ENCODE data around the gene PNPLA7.
"Not testable (repeated sequence)": the region's sequence is repeated elsewhere in the genome, so short reads cannot be mapped to it uniquely, and the experiment has no call there.

PNPLA7 gene

DNA sequence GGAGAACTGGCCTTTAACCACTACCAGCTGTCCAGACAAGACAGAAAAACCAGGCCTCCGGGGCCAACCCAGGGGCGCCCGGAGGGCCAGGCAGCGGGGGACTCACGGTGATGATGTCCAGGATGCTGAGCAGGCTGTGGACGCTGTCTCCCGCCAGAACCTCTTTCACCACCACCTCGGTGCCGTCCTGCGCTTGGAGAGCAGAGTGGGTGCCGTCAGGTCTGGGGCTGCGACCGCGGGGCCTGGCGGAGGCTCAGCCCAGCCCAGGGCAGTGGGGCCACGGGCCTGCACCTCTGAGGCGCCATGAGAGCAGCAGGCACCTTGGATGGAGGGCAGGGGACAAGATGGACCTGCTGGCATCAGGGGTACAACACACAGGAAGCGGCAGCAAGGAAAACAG lies 9.7 kb downstream of the PNPLA7 start:
- DNase-seq (ENCODE audit: low read depth in 2 of 2), result no peak

GRCh38 chr9:137538058-137538457 lies 12.1 kb downstream of the PNPLA7 start:
- no peak for DNase-seq (ENCODE audit: low read depth in 2 of 2)

GRCh38 chr9:137536594-137537131 lies 13.5 kb downstream of the PNPLA7 start:
- DNase-seq (ENCODE audit: low read depth in 2 of 2), result not testable (repeated sequence)

DNA sequence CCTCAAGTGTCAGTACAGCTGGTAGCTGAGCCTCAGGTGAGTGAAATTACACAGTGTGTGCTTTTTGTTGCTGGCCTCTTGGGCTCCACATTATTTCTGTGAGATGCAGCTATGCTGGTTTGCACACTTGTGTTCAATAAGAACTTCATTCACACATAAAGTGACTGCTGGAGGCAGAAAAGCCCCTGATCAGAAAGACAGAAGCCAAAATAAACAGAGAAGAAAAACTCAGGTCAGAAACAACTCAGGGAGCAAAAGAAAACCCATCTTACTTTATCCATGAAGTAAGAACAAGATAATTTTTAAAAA lies 15.1 kb downstream of the PNPLA7 start:
- DNase-seq (ENCODE audit: low read depth in 2 of 2), result no peak

- no peak for DNase-seq (ENCODE audit: low read depth in 2 of 2)
Measured at GRCh38 chr9:137534256-137535119, 15.7 kb downstream of the PNPLA7 start.

DNA sequence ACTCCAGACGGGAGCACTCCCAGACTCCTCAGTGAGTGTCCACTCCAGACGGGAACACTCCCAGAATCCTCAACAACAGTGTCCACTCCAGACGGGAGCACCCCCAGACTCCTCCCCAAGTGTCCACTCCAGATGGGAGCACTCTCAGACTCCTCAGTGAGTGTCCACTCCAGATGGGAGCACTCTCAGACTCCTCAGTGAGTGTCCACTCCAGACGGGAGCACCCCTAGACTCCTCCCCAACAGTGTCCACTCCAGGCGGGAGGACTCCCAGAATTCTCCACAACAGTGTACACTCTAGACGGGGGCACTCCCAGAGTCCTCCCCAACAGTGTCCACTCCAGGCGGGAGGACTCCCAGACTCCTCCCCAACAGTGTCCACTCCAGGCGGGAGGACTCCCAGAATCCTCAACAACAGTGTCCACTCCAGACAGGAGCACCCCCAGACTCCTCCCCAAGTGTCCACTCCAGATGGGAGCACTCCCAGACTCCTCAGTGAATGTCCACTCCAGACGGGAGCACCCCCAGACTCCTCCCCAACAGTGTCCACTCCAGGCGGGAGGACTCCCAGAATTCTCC lies 17.2 kb downstream of the PNPLA7 start:
- DNase-seq (ENCODE audit: low read depth in 2 of 2), result not testable (repeated sequence)

- no peak for DNase-seq (ENCODE audit: low read depth in 2 of 2)
Measured at GRCh38 chr9:137531099-137531765, 19.0 kb downstream of the PNPLA7 start.

DNA sequence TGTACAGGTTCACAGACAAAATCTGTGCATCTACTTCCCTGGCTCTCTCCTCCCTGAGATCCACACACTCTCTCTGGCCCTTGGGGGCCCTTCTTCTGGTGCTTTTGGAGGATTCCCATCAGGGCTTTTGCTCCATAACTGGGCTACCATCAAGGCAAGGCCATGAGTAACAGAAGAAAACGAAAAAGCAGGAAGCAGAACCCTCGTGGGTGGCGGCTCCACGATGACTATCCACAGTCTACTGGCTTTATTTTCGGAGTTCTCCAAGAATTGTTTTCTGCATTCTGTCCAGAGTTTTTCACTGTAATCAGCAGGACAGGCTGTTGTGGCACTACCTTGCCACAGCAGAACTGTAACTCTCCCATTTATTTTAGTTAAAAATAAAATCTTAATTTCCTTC lies 19.9 kb downstream of the PNPLA7 start:
- DNase-seq (ENCODE audit: low read depth in 2 of 2), result no peak

- no peak for DNase-seq (ENCODE audit: low read depth in 2 of 2)
Measured at GRCh38 chr9:137524981-137525317, 25.3 kb downstream of the PNPLA7 start.

DNA sequence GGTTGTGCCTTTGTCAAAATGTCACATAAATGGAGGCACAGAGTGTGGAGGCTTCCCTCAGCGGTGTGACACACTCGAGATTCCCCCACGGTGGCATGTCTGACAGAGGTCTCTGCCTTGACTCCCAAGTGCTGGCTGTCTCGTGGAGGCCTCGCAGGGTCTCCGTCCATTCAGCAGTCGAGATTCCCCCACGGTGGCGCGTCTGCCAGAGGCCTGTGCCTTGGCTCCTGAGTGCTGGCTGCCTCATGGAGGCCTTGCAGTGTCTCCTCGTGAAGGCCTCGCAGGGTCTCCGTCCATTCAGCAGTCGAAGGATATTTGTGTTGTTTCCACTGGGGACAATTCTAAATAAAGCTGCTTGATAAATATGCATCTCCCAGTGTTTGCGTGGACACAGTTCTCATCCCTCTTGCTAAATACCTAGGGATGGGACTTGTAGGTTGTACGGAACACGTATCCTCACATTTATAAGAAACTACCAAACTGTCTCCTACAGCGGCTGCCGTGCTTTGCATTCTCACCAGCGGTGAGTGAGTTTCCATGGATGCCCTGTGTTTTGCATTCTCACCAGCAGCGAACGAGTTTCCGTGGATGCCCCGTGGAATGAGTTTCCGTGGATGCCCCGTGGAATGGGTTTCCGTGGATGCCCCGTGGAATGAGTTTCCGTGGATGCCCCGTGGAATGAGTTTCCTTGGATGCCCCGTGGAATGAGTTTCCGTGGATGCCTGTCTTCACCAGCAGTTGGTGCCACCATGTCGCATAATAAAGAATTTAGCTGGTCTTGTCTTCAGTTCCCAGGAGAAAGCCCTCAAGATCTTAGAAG lies 25.8 kb downstream of the PNPLA7 start:
- no peak for DNase-seq (ENCODE audit: low read depth in 2 of 2)

- DNase-seq (ENCODE audit: low read depth in 2 of 2), result no peak
Measured at GRCh38 chr9:137522746-137523455, 27.3 kb downstream of the PNPLA7 start.

DNA sequence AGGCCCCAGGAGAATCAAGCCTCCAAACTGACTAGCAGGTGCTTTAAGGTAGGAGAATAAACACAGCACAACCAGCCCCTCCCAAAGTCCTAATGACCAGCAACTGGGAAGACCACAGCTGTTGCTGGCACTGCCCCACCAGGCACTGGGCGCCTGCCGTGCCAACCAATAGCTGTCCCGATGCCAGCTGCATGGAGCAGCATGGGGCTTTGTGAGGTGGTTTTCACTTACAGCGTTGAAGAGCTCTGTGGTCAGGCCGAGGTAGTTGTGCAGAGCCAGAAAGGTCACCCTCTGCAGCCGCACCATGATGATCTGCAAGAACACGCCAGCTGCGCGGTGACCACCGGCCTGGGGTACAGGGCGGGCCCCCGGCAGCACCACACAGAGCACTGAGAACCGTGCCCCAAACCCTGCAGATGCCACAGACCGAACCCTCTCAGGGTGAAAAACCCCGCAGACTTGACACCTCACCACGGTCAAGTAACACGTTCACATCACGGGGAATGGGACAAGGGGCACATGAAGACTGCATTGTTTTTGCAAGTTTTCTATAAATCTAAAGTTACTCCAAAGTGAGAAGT lies 28.7 kb downstream of the PNPLA7 start:
- DNase-seq (ENCODE audit: low read depth in 2 of 2), result no peak

- no peak for DNase-seq (ENCODE audit: low read depth in 2 of 2)
Measured at GRCh38 chr9:137520614-137521404, 29.4 kb downstream of the PNPLA7 start.

GRCh38 chr9:137519553-137519952 lies 30.6 kb downstream of the PNPLA7 start:
- no peak for DNase-seq (ENCODE audit: low read depth in 2 of 2)

DNA sequence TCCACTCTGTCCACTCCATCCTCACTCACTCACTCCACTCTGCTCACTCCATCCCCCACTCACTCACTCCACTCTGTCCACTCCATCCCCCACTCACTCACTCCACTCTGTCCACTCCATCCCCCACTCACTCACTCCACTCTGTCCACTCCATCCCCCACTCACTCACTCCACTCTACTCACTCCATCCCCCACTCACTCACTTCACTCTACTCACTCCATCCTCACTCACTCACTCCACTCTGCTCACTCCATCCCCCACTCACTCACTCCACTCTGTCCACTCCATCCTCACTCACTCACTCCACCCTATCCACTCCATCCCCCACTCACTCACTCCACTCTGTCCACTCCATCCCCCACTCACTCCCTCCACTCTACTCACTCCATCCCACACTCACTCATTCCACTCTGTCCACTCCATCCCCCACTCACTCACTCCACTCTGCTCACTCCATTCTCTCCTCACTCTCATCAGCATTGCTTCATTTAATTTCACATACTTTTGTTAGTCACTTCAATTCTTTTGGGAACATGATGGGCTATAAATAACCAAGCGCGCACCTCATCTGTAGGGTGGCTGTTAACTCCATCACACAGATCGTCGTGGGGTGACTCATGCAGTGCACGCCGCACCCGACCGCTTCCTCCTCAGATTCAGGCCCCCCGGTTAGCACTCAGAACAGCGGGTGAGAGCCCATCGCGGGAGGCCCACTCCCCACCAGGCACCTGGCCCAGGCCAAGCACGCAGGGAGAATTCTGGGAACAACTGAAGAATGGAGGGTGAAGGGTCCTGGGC lies 31.3 kb downstream of the PNPLA7 start:
- DNase-seq (ENCODE audit: low read depth in 2 of 2), result not testable (repeated sequence)

- no peak for DNase-seq (ENCODE audit: low read depth in 2 of 2)
Measured at GRCh38 chr9:137516144-137516917, 33.9 kb downstream of the PNPLA7 start.

DNA sequence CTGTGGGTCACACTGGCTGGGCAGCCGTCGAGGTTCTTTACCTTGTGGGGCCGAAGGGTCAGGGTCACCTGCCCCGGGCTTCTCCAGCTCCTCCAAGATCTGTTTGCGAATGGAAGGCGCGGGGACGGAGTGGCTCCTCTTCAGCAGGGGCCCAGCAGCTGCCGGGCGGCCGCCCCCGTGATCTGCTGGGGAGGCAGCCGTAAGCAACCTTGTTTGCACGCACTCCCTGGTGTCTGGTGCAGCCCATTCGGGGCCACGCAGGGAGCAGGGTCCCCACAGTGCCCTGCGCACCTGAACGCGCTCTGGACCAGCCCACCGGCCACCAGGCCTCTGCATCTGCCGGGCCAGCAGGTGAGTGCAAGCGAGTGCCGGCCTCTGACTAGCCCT lies 34.9 kb downstream of the PNPLA7 start:
- no peak for DNase-seq (ENCODE audit: low read depth in 2 of 2)

- no peak for DNase-seq (ENCODE audit: low read depth in 2 of 2)
Measured at GRCh38 chr9:137514691-137515337, 35.4 kb downstream of the PNPLA7 start.

Measured in stimulated activated CD4-positive, alpha-beta T cell treated with anti-CD3 and anti-CD28 coated beads, Interleukin-12 subunit alpha, Interleukin-12 subunit beta, amount 100 ng/mL, for 24 hours (primary cell).